Endothelial cell of umbilical vein (primary cell): ENCODE measurements around the gene DCDC2B. TPM values are rescaled to one million over a fixed set of nuclear protein-coding genes. Genes with fewer than 3 reads are reported as not detected.

Experiments
- BruUV-seq: library from RNA; stranded (reverse); fragments of 400-500 nt; replicated peaks from 2 replicates; lab custom pipeline; 2021; lab: Mats Ljungman, UMichigan
- CTCF ChIA-PET: fragments of 300-600, 350-600 bp; sonication (Branson Sonifier 250); formaldehyde crosslinking; loops from one replicate; lab custom pipeline; 2021; ENCODE audit warnings: antibody characterized with exemption, inconsistent platforms; lab: Charles Lee
- POLR2A ChIA-PET: fragments of 300-600, 350-600 bp; sonication (Branson Sonifier 250); formaldehyde crosslinking; loops from one replicate; lab custom pipeline; 2021; ENCODE audit warnings: antibody characterized with exemption, inconsistent platforms; lab: Charles Lee
- DNase-seq: peaks from one replicate; pipeline ENCODE4 v3.0.0-alpha.2; 2011; ENCODE audit warnings: low read depth, low spot score
- FAIRE-seq: peaks from 2 replicates; lab custom pipeline; 2011; peaks lifted over from hg19 to GRCh38; lab: Jason Lieb, UNC
- H2AFZ ChIP-seq: 2 replicates; pipeline ENCODE4 v1.6.0; 2012; ENCODE audit warnings: low read depth, low read length, control low read depth, inconsistent platforms
- H3K27ac ChIP-seq: 2 replicates; pipeline ENCODE4 v1.5.1; 2011; ENCODE audit warnings: low read depth, mild to moderate bottlenecking, control low read depth, low read length, moderate library complexity; ENCODE audit not compliant: insufficient read depth
- H3K27me3 ChIP-seq, 2 experiments: 2 replicates each; pipeline versions ENCODE4 v1.6.0 to v1.6.1; 2011; ENCODE audit warnings: low read length in 2 of 2, mixed read lengths in 1 of 2; ENCODE audit not compliant: control insufficient read depth in 2 of 2, insufficient read depth in 2 of 2
- H3K36me3 ChIP-seq, 2 experiments: 2 replicates in 1 of 2; 3 replicates in 1 of 2; pipeline ENCODE4 v1.5.1; 2011; ENCODE audit warnings: low read length in 2 of 2, mild to moderate bottlenecking in 1 of 2, moderate library complexity in 1 of 2; ENCODE audit not compliant: control insufficient read depth in 2 of 2, insufficient read depth in 2 of 2; ENCODE audit errors: extremely low read depth in 1 of 2
- H3K4me1 ChIP-seq: 3 replicates; pipeline ENCODE4 v1.5.1; 2011; ENCODE audit warnings: mild to moderate bottlenecking, low read length; ENCODE audit not compliant: control insufficient read depth, insufficient read depth; ENCODE audit errors: extremely low read depth
- H3K4me2 ChIP-seq: 2 replicates; pipeline ENCODE4 v1.6.1; 2011; ENCODE audit warnings: low read length, control low read depth, mixed read lengths; ENCODE audit not compliant: insufficient read depth
- H3K4me3 ChIP-seq, 3 experiments: fragments of 200-600 bp in 1 of 3; sonication (generic), shearing (Covaris generic) in 1 of 3; replicated peaks in 1 of 3; 2 replicates each; pipeline ENCODE4 v1.5.1; 2011 to 2016; ENCODE audit warnings: control low read depth in 3 of 3, low read length in 3 of 3, mild to moderate bottlenecking in 2 of 3, inconsistent platforms in 1 of 3, low read depth in 1 of 3, moderate library complexity in 1 of 3; ENCODE audit not compliant: insufficient read depth in 1 of 3
- H3K79me2 ChIP-seq: 2 replicates; pipeline ENCODE4 v1.6.0; 2012; ENCODE audit warnings: low read length, inconsistent platforms; ENCODE audit not compliant: control insufficient read depth, insufficient read depth
- H3K9ac ChIP-seq: replicated peaks from 2 replicates; pipeline ENCODE3; 2011; ENCODE audit warnings: low read length, control low read depth; ENCODE audit not compliant: insufficient read depth; ENCODE audit errors: extremely low read depth
- H3K9me1 ChIP-seq: replicated peaks from 3 replicates; pipeline ENCODE4 v1.6.0; 2011; ENCODE audit warnings: mild to moderate bottlenecking, low read length; ENCODE audit not compliant: control insufficient read depth, insufficient read depth; ENCODE audit errors: extremely low read depth
- H3K9me3 ChIP-seq: replicated peaks from 2 replicates; pipeline ENCODE4 v1.5.1; 2012; ENCODE audit warnings: low read length, inconsistent platforms; ENCODE audit not compliant: control insufficient read depth, insufficient read depth
- H4K20me1 ChIP-seq: replicated peaks from 2 replicates; pipeline ENCODE3; 2011; ENCODE audit warnings: mild to moderate bottlenecking, low read length; ENCODE audit not compliant: control insufficient read depth, insufficient read depth; ENCODE audit errors: extremely low read depth
- CTCF ChIP-seq, 2 donors: IDR thresholded peaks; 1 replicate in 1 of 2; 2 replicates in 1 of 2; pipeline ENCODE4 v1.5.1; 2011; ENCODE audit warnings: low read length in 2 of 2, mild to moderate bottlenecking in 2 of 2, moderate library complexity in 2 of 2, control low read depth in 1 of 2, inconsistent platforms in 1 of 2, low read depth in 1 of 2; ENCODE audit not compliant: insufficient read depth in 1 of 2; ENCODE audit errors: extremely low read depth in 1 of 2
- EZH2 ChIP-seq: IDR thresholded peaks from 2 replicates; pipeline ENCODE4 v1.6.1; 2012; ENCODE audit warnings: borderline replicate concordance, low read depth, mild to moderate bottlenecking, moderate library complexity, low read length, inconsistent platforms; ENCODE audit not compliant: severe bottlenecking
- FOS ChIP-seq: IDR thresholded peaks from 2 replicates; pipeline ENCODE4 v1.6.1; 2011; ENCODE audit warnings: mild to moderate bottlenecking, low read length, moderate library complexity, borderline replicate concordance; ENCODE audit not compliant: insufficient read depth
- GATA2 ChIP-seq: IDR thresholded peaks from 2 replicates; pipeline ENCODE4 v1.7.0; 2011; ENCODE audit warnings: low read depth, mild to moderate bottlenecking, moderate library complexity, mixed read lengths, low read length; ENCODE audit not compliant: insufficient read length, insufficient read depth
- JUN ChIP-seq: IDR thresholded peaks from 2 replicates; pipeline ENCODE4 v1.6.1; 2011; ENCODE audit warnings: borderline replicate concordance, low read depth; ENCODE audit not compliant: insufficient read length, insufficient read depth
- MAX ChIP-seq: IDR thresholded peaks from 2 replicates; pipeline ENCODE4 v1.6.1; 2011; ENCODE audit not compliant: insufficient read depth, insufficient read length
- MYC ChIP-seq: IDR thresholded peaks from one replicate; pipeline ENCODE4 v1.6.1; 2011; ENCODE audit warnings: mild to moderate bottlenecking, low read depth, low read length
- POLR2A ChIP-seq: IDR thresholded peaks from 2 replicates; pipeline ENCODE4 v1.6.1; 2012; ENCODE audit warnings: low read depth, mild to moderate bottlenecking, control low read depth, low read length
- POLR2AphosphoS5 ChIP-seq: IDR thresholded peaks from 2 replicates; pipeline ENCODE4 v1.6.1; 2012; ENCODE audit warnings: low read depth, mild to moderate bottlenecking, control low read depth, low read length, moderate library complexity; ENCODE audit not compliant: insufficient read depth
- dilution Hi-C: fragments of 300-500 bp; cut with MboI; formaldehyde crosslinking; loops from one replicate; pipeline ENCODE4 v1.15.0; 2019; ENCODE audit warnings: low sequenced_read_pairs; ENCODE audit not compliant: extremely low pct_ligation_motif_present
- intact Hi-C: fragments of 100-400 bp; cut with micrococcal nuclease; formaldehyde crosslinking; loops from one replicate; pipeline ENCODE4 v1.10.0; 2022
- polyA plus RNA-seq, 4 experiments: library from polyadenylated mRNA; depleted of rRNA in 3 of 4; stranded (reverse) in 3 of 4; unstranded in 1 of 4; fragments of >200 nt; gene quantifications; 2 replicates each; pipeline versions ENCODE4 v1.2.1 to v1.2.3, GENCODE V29; 2011 to 2012; ENCODE audit warnings: missing spikeins in 1 of 4
- total RNA-seq: library from RNA; stranded (reverse); gene quantifications from 2 replicates; pipeline ENCODE4 v1.2.3, GENCODE V29; 2021

The DCDC2B gene
- total and polyA plus RNA-seq, 2 donors (not counting 3 experiments of a cell fraction or from before 2014, with no cell fraction given), result not detected

- dilution Hi-C loops (no loop called here), intact Hi-C loops (loop anchor here (2.0 kb wide), 1 partner anchor 19 kb away; no protein-coding TSS in a partner anchor)
- peaks cover 14% of the 10 kb centered on the region for H3K4me1 ChIP-seq
- H3K4me3 ChIP-seq, result no peak overlapping the region
- DNase-seq (no peak), FAIRE-seq (no peak)
- H3K27ac ChIP-seq, result no peak overlapping the region
- H3K36me3 ChIP-seq, result peaks cover 10 to 22% of the 10 kb centered on the region in 2 experiments
- H3K9me3 ChIP-seq, result no peaks in the 10 kb centered on the region
- H3K4me2 ChIP-seq, result no peak overlapping the region
- POLR2A ChIA-PET, result no interaction called here
- no peak overlapping the region for H3K9ac ChIP-seq
- H4K20me1 ChIP-seq, result no peaks in the 10 kb centered on the region
- CTCF ChIA-PET, result interaction anchor here (0.8 to 3.0 kb wide), 5 partner anchors 16 to 214 kb away, joined by 3 to 13 read pairs (median 3); partner anchors contain the start of gene MARCKSL1
- TF ChIP-seq JUN, result no peak
- no peak for TF ChIP-seq POLR2AphosphoS5
- TF ChIP-seq EZH2, result no peak
- TF ChIP-seq MYC, result no peak
- TF ChIP-seq CTCF (IDR thresholded peaks at IDR 0.05; ENCODE audit: extremely low read depth in 1 of 2, insufficient read depth in 1 of 2, low read depth in 1 of 2, low read length in 2 of 2), result no peak
- no peak for TF ChIP-seq GATA2
- TF ChIP-seq FOS, result no peak
- TF ChIP-seq POLR2A, result no peak
- TF ChIP-seq MAX, result no peak
- no TSS peak for BruUV-seq
- H3K79me2 ChIP-seq, result no peaks in the 10 kb centered on the region
- H2AFZ ChIP-seq, result no peak overlapping the region
- H3K27me3 ChIP-seq, result no peaks in the 10 kb centered on the region
- no peaks in the 10 kb centered on the region for H3K9me1 ChIP-seq
Observed at GRCh38 chr1:32199717-32200072, 9.2 kb upstream of the DCDC2B start.
